WERI-Rb-1 (cell line): ENCODE data around the gene PNMA1.

Experiments
- DNase-seq: peaks from one replicate; pipeline ENCODE4 v3.0.0-alpha.2; 2020
- H3K27ac ChIP-seq: fragments of 250-450 bp; sonication (Bioruptor Pico); 2 replicates; pipeline ENCODE4 v1.5.1; 2020; ENCODE audit warnings: mild to moderate bottlenecking, moderate library complexity
- H3K27me3 ChIP-seq: fragments of 250-450 bp; sonication (Bioruptor Pico); 2 replicates; pipeline ENCODE4 v1.5.1; 2021; ENCODE audit warnings: mild to moderate bottlenecking, low read depth, moderate library complexity; ENCODE audit not compliant: insufficient read depth, severe bottlenecking
- H3K36me3 ChIP-seq: fragments of 250-450 bp; sonication (Bioruptor Pico); 2 replicates; pipeline ENCODE4 v1.5.1; 2020; ENCODE audit warnings: mild to moderate bottlenecking, moderate library complexity
- H3K4me3 ChIP-seq: 2 replicates; pipeline ENCODE4 v1.5.1; 2011; ENCODE audit warnings: low read depth, mild to moderate bottlenecking, control low read depth, low read length
- H3K9me3 ChIP-seq: fragments of 250-450 bp; sonication (Bioruptor Pico); 2 replicates; pipeline ENCODE4 v1.5.1; 2021; ENCODE audit warnings: mild to moderate bottlenecking, moderate library complexity; ENCODE audit not compliant: severe bottlenecking
- CTCF ChIP-seq: IDR thresholded peaks from 2 replicates; pipeline ENCODE4 v1.5.1; 2011; ENCODE audit warnings: low read depth, mild to moderate bottlenecking, control low read depth, inconsistent platforms, low read length

Gene PNMA1

GRCh38 chr14:73700325-73700724, 13.9 kb downstream of the PNMA1 start:
- TF ChIP-seq CTCF = no peak
- no peak for DNase-seq

GRCh38 chr14:73696466-73697400, 17.5 kb downstream of the PNMA1 start:
- peaks cover 4% of the 10 kb centered on the region; the same call in 1 of the 2 replicates for H3K36me3 ChIP-seq
- DNase-seq = no peak
- no peak for TF ChIP-seq CTCF
- H3K27me3 ChIP-seq = no peaks in the 10 kb centered on the region
- H3K4me3 ChIP-seq = no peak overlapping the region
- H3K27ac ChIP-seq = no peak overlapping the region
- H3K9me3 ChIP-seq = no peaks in the 10 kb centered on the region

More at GRCh38 chr14:73700325-73700724, 13.9 kb downstream of the PNMA1 start:
- H3K27me3 ChIP-seq = no peaks in the 10 kb centered on the region
- no peaks in the 10 kb centered on the region for H3K36me3 ChIP-seq
- no peaks in the 10 kb centered on the region for H3K9me3 ChIP-seq
- no peak overlapping the region for H3K27ac ChIP-seq
- H3K4me3 ChIP-seq = no peak overlapping the region

GRCh38 chr14:73695997-73696396, 18.2 kb downstream of the PNMA1 start:
- Histone ChIP-seq H3K4me3 (no peak overlapping the region), H3K36me3 (peaks cover 9% of the 10 kb centered on the region), H3K27ac (no peak overlapping the region)

GRCh38 chr14:73695082-73695481, 19.1 kb downstream of the PNMA1 start:
- no peak for TF ChIP-seq CTCF
- Histone ChIP-seq H3K27me3 (no peaks in the 10 kb centered on the region), H3K9me3 (no peaks in the 10 kb centered on the region), H3K36me3 (peaks cover 12% of the 10 kb centered on the region), H3K4me3 (no peak overlapping the region), H3K27ac (no peak overlapping the region)
- no peak for DNase-seq

More at GRCh38 chr14:73695997-73696396, 18.2 kb downstream of the PNMA1 start:
- Histone ChIP-seq H3K27me3 (no peaks in the 10 kb centered on the region), H3K9me3 (no peaks in the 10 kb centered on the region)
- no peak for TF ChIP-seq CTCF
- DNase-seq = no peak

GRCh38 chr14:73694083-73694482, 20.1 kb downstream of the PNMA1 start:
- H3K27me3 ChIP-seq = no peaks in the 10 kb centered on the region
- peaks cover 12% of the 10 kb centered on the region for H3K36me3 ChIP-seq
- no peak overlapping the region for H3K27ac ChIP-seq
- no peaks in the 10 kb centered on the region for H3K9me3 ChIP-seq
- no peak overlapping the region for H3K4me3 ChIP-seq
- no peak for TF ChIP-seq CTCF
- DNase-seq = no peak

GRCh38 chr14:73686901-73687300, 27.3 kb downstream of the PNMA1 start:
- Histone ChIP-seq H3K36me3 (peaks cover 8% of the 10 kb centered on the region), H3K4me3 (no peak overlapping the region), H3K9me3 (no peaks in the 10 kb centered on the region), H3K27me3 (no peaks in the 10 kb centered on the region), H3K27ac (no peak overlapping the region)
- no peak for DNase-seq
- no peak for TF ChIP-seq CTCF
